SK-N-SH treated with all-trans-retinoic acid at 6 μM for 48 hours (cell line): ENCODE measurements around the gene MRPS31.
"Not testable (repeated sequence)": the region's sequence is repeated elsewhere in the genome, so short reads cannot be mapped to it uniquely, and the experiment has no call there.

Experiments used
- ATAC-seq: fragments of 200-7000 bp; cut with Tn5 transposase; 3 replicates; pipeline ENCODE4 v1.9.1; 2020; ENCODE audit warnings: mild to moderate bottlenecking, moderate library complexity
- ARNTL ChIP-seq: fragments of 450-650 bp; formaldehyde crosslinking; IDR thresholded peaks from 2 replicates; pipeline ENCODE4 v1.5.0; 2020; ENCODE audit warnings: low read depth, mild to moderate bottlenecking, moderate library complexity, borderline replicate concordance
- BACH2 ChIP-seq: fragments of 250-450 bp; sonication (Bioruptor Pico); IDR thresholded peaks from 2 replicates; pipeline ENCODE4 v1.9.0; 2021; ENCODE audit warnings: mild to moderate bottlenecking, borderline replicate concordance
- ESRRG ChIP-seq: fragments of 250-450 bp; sonication (Bioruptor Pico); IDR thresholded peaks from 2 replicates; pipeline ENCODE4 v1.6.1; 2021; ENCODE audit warnings: mild to moderate bottlenecking
- GLIS3 ChIP-seq: fragments of 250-450 bp; sonication (Bioruptor Pico); IDR thresholded peaks from 2 replicates; pipeline ENCODE4 v1.5.0; 2020; ENCODE audit warnings: mild to moderate bottlenecking, moderate library complexity
- OSR1 ChIP-seq: fragments of 250-450 bp; sonication (Bioruptor Pico); IDR thresholded peaks from 2 replicates; pipeline ENCODE4 v1.8.0; 2022; ENCODE audit warnings: moderate library complexity, mild to moderate bottlenecking, inconsistent platforms
- PPARA ChIP-seq: fragments of 250-450 bp; sonication (Bioruptor Pico); IDR thresholded peaks from 2 replicates; pipeline ENCODE4 v1.5.0; 2020; ENCODE audit warnings: mild to moderate bottlenecking, borderline replicate concordance
- RARB ChIP-seq: fragments of 250-450 bp; sonication (Bioruptor Pico); IDR thresholded peaks from 2 replicates; pipeline ENCODE4 v1.8.0; 2021; ENCODE audit warnings: mild to moderate bottlenecking, moderate library complexity
- TCF4 ChIP-seq: fragments of 250-450 bp; sonication (Bioruptor Pico); IDR thresholded peaks from 2 replicates; pipeline ENCODE4 v1.8.0; 2021; ENCODE audit warnings: mild to moderate bottlenecking, moderate library complexity, borderline replicate concordance
- TOX ChIP-seq: fragments of 250-450 bp; sonication (Bioruptor Pico); IDR thresholded peaks from 2 replicates; pipeline ENCODE4 v1.8.0; 2021; ENCODE audit warnings: mild to moderate bottlenecking, moderate library complexity, borderline replicate concordance
- ZC3H10 ChIP-seq: fragments of 250-450 bp; sonication (Bioruptor Pico); IDR thresholded peaks from 2 replicates; pipeline ENCODE4 v1.5.1; 2021; ENCODE audit warnings: mild to moderate bottlenecking, moderate library complexity
- ZFP30 ChIP-seq: fragments of 450-650 bp; formaldehyde crosslinking; IDR thresholded peaks from 2 replicates; pipeline ENCODE4 v1.5.0; 2022; ENCODE audit warnings: mild to moderate bottlenecking, moderate library complexity
- ZNF8 ChIP-seq: fragments of 450-650 bp; formaldehyde crosslinking; IDR thresholded peaks from 2 replicates; pipeline ENCODE4 v1.5.0; 2020; ENCODE audit warnings: mild to moderate bottlenecking, moderate library complexity
- TF ChIP-seq, protein P1 (sequence below): fragments of 250-450 bp; sonication (Bioruptor Pico); IDR thresholded peaks from 2 replicates; pipeline ENCODE4 v1.5.1; 2021; ENCODE audit warnings: mild to moderate bottlenecking, moderate library complexity
- TF ChIP-seq, protein P2 (sequence below): fragments of 250-450 bp; sonication (Bioruptor Pico); IDR thresholded peaks from 2 replicates; pipeline ENCODE4 v1.5.1; 2020; ENCODE audit warnings: low read depth, mild to moderate bottlenecking, moderate library complexity
- TF ChIP-seq, protein P3 (sequence below): fragments of 250-450 bp; sonication (Bioruptor Pico); IDR thresholded peaks from 2 replicates; pipeline ENCODE4 v1.5.0; 2020; ENCODE audit warnings: mild to moderate bottlenecking, moderate library complexity
- TF ChIP-seq, protein P4 (sequence below): fragments of 250-450 bp; sonication (Bioruptor Pico); IDR thresholded peaks from 2 replicates; pipeline ENCODE4 v1.8.0; 2020; ENCODE audit warnings: mild to moderate bottlenecking, moderate library complexity, borderline replicate concordance

The MRPS31 gene

DNA sequence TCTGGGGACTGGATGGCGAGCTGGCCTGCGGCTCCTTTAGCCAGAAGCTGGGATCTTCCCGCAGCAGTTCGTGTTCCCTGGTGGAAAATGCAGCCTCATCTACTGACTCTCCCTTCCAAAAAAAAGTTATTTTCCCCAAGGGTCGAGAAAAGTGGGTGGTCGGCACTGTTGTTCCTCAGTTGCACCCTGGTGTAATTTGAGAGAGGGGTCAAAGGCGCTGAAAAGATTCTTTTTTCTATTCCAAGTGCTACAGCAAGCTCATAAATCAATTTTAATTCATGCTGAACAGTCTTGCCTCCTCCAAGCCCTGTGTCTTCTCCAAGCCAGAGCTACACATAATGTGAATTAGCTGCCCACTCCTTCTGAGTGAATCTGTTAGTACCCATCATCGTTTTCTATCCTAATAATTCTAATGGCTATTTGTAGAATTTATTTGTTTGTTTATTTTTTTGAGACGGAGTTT lies 19.2 kb upstream of the MRPS31 start:
- peak; percentile 67 for ATAC-seq
- TF ChIP-seq GLIS3 (CRISPR knock-in tag): no peak
- TF ChIP-seq OSR1 (CRISPR knock-in tag): no peak
- TF ChIP-seq, protein P1, sequence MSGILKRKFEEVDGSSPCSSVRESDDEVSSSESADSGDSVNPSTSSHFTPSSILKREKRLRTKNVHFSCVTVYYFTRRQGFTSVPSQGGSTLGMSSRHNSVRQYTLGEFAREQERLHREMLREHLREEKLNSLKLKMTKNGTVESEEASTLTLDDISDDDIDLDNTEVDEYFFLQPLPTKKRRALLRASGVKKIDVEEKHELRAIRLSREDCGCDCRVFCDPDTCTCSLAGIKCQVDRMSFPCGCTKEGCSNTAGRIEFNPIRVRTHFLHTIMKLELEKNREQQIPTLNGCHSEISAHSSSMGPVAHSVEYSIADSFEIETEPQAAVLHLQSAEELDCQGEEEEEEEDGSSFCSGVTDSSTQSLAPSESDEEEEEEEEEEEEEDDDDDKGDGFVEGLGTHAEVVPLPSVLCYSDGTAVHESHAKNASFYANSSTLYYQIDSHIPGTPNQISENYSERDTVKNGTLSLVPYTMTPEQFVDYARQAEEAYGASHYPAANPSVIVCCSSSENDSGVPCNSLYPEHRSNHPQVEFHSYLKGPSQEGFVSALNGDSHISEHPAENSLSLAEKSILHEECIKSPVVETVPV (CRISPR knock-in tag): no peak
- no peak for TF ChIP-seq ESRRG (CRISPR knock-in tag)
- TF ChIP-seq, protein P2, sequence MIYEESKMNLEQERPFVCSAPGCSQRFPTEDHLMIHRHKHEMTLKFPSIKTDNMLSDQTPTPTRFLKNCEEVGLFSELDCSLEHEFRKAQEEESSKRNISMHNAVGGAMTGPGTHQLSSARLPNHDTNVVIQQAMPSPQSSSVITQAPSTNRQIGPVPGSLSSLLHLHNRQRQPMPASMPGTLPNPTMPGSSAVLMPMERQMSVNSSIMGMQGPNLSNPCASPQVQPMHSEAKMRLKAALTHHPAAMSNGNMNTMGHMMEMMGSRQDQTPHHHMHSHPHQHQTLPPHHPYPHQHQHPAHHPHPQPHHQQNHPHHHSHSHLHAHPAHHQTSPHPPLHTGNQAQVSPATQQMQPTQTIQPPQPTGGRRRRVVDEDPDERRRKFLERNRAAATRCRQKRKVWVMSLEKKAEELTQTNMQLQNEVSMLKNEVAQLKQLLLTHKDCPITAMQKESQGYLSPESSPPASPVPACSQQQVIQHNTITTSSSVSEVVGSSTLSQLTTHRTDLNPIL: no peak
- no peak for TF ChIP-seq PPARA (CRISPR knock-in tag)
- no peak for TF ChIP-seq ZFP30 (CRISPR knock-in tag)
- TF ChIP-seq ZNF8 (CRISPR knock-in tag): no peak
- no peak for TF ChIP-seq TOX (CRISPR knock-in tag)
- no peak for TF ChIP-seq BACH2 (CRISPR knock-in tag)
- no peak for TF ChIP-seq ARNTL (CRISPR knock-in tag)

GRCh38 chr13:40789275-40790153 lies 18.5 kb upstream of the MRPS31 start, which contains the start of gene SLC25A15:
TSS of gene SLC25A15 (plus strand) at chr13:40789611. CDS start at chr13:40793227, 3,616 bp downstream.
- ATAC-seq: peak; percentile 95
- no peak for TF ChIP-seq TCF4 (CRISPR knock-in tag)
- TF ChIP-seq GLIS3 (CRISPR knock-in tag): no peak
- TF ChIP-seq, protein P2: no peak
- no peak for TF ChIP-seq RARB (CRISPR knock-in tag)
- no peak for TF ChIP-seq BACH2 (CRISPR knock-in tag)
- no peak for TF ChIP-seq ZC3H10
- TF ChIP-seq, protein P3, sequence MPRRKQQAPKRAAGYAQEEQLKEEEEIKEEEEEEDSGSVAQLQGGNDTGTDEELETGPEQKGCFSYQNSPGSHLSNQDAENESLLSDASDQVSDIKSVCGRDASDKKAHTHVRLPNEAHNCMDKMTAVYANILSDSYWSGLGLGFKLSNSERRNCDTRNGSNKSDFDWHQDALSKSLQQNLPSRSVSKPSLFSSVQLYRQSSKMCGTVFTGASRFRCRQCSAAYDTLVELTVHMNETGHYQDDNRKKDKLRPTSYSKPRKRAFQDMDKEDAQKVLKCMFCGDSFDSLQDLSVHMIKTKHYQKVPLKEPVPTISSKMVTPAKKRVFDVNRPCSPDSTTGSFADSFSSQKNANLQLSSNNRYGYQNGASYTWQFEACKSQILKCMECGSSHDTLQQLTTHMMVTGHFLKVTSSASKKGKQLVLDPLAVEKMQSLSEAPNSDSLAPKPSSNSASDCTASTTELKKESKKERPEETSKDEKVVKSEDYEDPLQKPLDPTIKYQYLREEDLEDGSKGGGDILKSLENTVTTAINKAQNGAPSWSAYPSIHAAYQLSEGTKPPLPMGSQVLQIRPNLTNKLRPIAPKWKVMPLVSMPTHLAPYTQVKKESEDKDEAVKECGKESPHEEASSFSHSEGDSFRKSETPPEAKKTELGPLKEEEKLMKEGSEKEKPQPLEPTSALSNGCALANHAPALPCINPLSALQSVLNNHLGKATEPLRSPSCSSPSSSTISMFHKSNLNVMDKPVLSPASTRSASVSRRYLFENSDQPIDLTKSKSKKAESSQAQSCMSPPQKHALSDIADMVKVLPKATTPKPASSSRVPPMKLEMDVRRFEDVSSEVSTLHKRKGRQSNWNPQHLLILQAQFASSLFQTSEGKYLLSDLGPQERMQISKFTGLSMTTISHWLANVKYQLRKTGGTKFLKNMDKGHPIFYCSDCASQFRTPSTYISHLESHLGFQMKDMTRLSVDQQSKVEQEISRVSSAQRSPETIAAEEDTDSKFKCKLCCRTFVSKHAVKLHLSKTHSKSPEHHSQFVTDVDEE (CRISPR knock-in tag): peak; percentile 30; the same call in 1 of the 2 replicates

DNA sequence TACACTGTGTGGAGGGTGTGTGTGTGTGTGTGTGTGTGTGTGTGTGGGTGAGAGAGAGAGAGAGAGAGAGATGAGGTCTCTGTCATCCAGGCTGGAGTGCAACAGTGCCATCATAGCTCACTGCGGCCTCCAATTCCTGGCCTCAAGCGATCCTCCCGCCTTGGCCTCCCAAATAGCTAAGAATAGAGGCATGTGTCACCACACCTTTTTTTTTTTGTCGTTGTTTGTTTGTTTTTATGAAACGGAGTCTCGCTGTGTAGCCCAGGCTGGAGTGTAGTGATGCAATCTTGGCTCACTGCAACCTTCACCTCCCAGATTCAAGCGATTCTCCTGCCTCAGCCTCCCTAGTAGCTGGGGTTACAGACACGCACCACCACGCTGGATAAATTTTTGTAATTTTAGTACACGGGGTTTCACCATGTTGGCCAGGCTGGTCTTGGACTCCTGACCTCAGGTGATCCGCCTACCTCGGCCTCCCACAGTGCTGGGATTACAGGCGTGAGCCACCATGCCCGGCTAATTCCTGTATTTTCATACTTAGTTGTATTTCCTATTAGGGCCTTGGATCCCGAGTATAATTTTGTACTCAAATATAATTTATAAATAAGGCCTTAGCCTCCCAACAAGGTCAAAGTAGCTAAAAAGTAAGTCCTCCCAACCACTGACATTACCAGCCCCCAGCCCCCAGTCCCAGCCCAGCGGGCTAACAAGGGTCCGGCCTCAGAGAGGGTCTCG lies 17.7 kb upstream of the MRPS31 start:
- ATAC-seq: not testable (repeated sequence)

DNA sequence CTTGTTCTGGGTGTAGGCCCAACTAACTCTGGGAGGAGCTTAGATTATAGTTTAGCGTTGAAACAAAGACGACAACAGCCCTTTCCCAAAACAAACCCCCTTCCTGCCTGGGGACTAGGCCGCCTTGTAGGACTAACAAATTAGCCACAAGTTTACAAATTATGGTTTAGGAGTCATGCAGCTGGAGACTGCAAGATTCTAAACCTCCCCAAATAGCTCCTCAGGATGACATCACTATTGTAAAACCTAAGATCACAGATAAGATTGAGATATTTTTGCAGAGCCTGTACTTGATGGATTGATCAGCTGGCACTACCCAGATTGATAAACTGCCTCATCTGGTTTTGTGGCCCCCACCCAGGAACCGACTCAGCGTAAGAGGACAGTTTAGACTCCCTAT lies 16.1 kb upstream of the MRPS31 start:
- ATAC-seq: no peak
- TF ChIP-seq, protein P2: no peak
- TF ChIP-seq, protein P4, sequence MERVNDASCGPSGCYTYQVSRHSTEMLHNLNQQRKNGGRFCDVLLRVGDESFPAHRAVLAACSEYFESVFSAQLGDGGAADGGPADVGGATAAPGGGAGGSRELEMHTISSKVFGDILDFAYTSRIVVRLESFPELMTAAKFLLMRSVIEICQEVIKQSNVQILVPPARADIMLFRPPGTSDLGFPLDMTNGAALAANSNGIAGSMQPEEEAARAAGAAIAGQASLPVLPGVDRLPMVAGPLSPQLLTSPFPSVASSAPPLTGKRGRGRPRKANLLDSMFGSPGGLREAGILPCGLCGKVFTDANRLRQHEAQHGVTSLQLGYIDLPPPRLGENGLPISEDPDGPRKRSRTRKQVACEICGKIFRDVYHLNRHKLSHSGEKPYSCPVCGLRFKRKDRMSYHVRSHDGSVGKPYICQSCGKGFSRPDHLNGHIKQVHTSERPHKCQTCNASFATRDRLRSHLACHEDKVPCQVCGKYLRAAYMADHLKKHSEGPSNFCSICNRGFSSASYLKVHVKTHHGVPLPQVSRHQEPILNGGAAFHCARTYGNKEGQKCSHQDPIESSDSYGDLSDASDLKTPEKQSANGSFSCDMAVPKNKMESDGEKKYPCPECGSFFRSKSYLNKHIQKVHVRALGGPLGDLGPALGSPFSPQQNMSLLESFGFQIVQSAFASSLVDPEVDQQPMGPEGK: no peak
- TF ChIP-seq TOX (CRISPR knock-in tag): no peak
- TF ChIP-seq BACH2 (CRISPR knock-in tag): no peak
- TF ChIP-seq ARNTL (CRISPR knock-in tag): no peak
